PC-9 (cell line): ENCODE data around the gene ATP5MC2. TPM values are rescaled to one million over a fixed set of nuclear protein-coding genes. Genes with fewer than 3 reads are reported as not detected.
"Not testable (repeated sequence)": the region's sequence is repeated elsewhere in the genome, so short reads cannot be mapped to it uniquely, and the experiment has no call there.

Experiments
- BruUV-seq: library from RNA; stranded (reverse); fragments of 400-500 nt; replicated peaks from 2 replicates; lab custom pipeline; 2021; lab: Mats Ljungman, UMichigan
- CTCF ChIA-PET: fragments of 300-600 bp; sonication (Branson Sonifier 250); formaldehyde crosslinking; loops from one replicate; lab custom pipeline; 2022; ENCODE audit warnings: antibody characterized with exemption; lab: Charles Lee
- POLR2A ChIA-PET: fragments of 300-600 bp; sonication (Branson Sonifier 250); formaldehyde crosslinking; loops from one replicate; lab custom pipeline; 2022; ENCODE audit warnings: antibody characterized with exemption; ENCODE audit not compliant: unreplicated experiment; lab: Charles Lee
- DNase-seq, 2 experiments: peaks; one replicate each; pipeline versions ENCODE4 v3.0.0 to v3.0.0-alpha.2; 2015 to 2022; ENCODE audit warnings: mixed read lengths in 1 of 2
- H2AFZ ChIP-seq: fragments of 200-600 bp; sonication (generic); 2 replicates; pipeline ENCODE4 v1.8.1; 2017; ENCODE audit warnings: antibody characterized with exemption
- H3F3A ChIP-seq: fragments of 200-600 bp; sonication (generic); 2 replicates; pipeline ENCODE4 v1.8.1; 2017; ENCODE audit warnings: antibody characterized with exemption, mild to moderate bottlenecking, low read depth; ENCODE audit not compliant: insufficient read depth
- H3K27ac ChIP-seq: fragments of 200-600 bp; sonication (generic); 2 replicates; pipeline ENCODE4 v1.6.1; 2016; ENCODE audit warnings: mixed run types
- H3K27me3 ChIP-seq: fragments of 200-600 bp; sonication (generic); 2 replicates; pipeline ENCODE4 v1.6.1; 2016; ENCODE audit warnings: low read depth, mixed run types; ENCODE audit not compliant: insufficient read depth
- H3K36me3 ChIP-seq: fragments of 200-600 bp; sonication (generic); 2 replicates; pipeline ENCODE4 v1.6.1; 2016; ENCODE audit warnings: low read depth, mixed run types
- H3K4me1 ChIP-seq: fragments of 200-600 bp; sonication (generic); replicated peaks from 2 replicates; pipeline ENCODE4 v1.6.1; 2016; ENCODE audit warnings: mixed run types; ENCODE audit not compliant: insufficient read depth
- H3K4me2 ChIP-seq: fragments of 200-600 bp; sonication (generic); 2 replicates; pipeline ENCODE4 v1.6.1; 2017; ENCODE audit warnings: mixed run types
- H3K4me3 ChIP-seq: fragments of 200-600 bp; sonication (generic); 2 replicates; pipeline ENCODE4 v1.6.1; 2016; ENCODE audit warnings: mixed run types
- H3K79me2 ChIP-seq: fragments of 200-600 bp; sonication (generic); 2 replicates; pipeline ENCODE4 v1.6.1; 2017; ENCODE audit warnings: low read depth, mixed run types
- H3K9me2 ChIP-seq: fragments of 200-600 bp; sonication (generic); 2 replicates; pipeline ENCODE4 v1.8.1; 2017; ENCODE audit warnings: mild to moderate bottlenecking; ENCODE audit not compliant: insufficient read depth
- H3K9me3 ChIP-seq: fragments of 200-600 bp; sonication (generic); 2 replicates; pipeline ENCODE4 v1.8.1; 2016; ENCODE audit warnings: low read depth; ENCODE audit not compliant: insufficient read depth
- H4K20me1 ChIP-seq: fragments of 200-600 bp; sonication (generic); 2 replicates; pipeline ENCODE4 v1.8.1; 2017; ENCODE audit not compliant: insufficient read depth
- CTCF ChIP-seq: fragments of 200-600 bp; sonication (generic); conservative IDR thresholded peaks from 2 replicates; pipeline ENCODE4 v1.6.1; 2017; ENCODE audit warnings: mixed run types, antibody characterized with exemption, mild to moderate bottlenecking, moderate library complexity
- EZH2 ChIP-seq: fragments of 200-600 bp; sonication (generic); IDR thresholded peaks from 2 replicates; pipeline ENCODE4 v1.8.0; 2017; ENCODE audit warnings: antibody characterized with exemption, low read depth
- intact Hi-C: fragments of 100-400 bp; cut with micrococcal nuclease; formaldehyde crosslinking; loops from one replicate; pipeline ENCODE4 v1.10.0; 2022; ENCODE audit not compliant: unreplicated experiment
- total RNA-seq: library from RNA; stranded (reverse); gene quantifications from 2 replicates; pipeline ENCODE4 v1.2.3, GENCODE V29; 2021

ATP5MC2 gene
- total RNA-seq, 1 experiment from 2014 or later, result 270 TPM

- Histone ChIP-seq H3K4me2 (no peak overlapping the region), H2AFZ (no peak overlapping the region), H3K9me3 (no peaks in the 10 kb centered on the region), H3K79me2 (no peaks in the 10 kb centered on the region), H3K9me2 (no peaks in the 10 kb centered on the region), H3K27ac (no peak overlapping the region), H3F3A (no peaks in the 10 kb centered on the region), H3K4me1 (no peaks in the 10 kb centered on the region), H3K27me3 (no peaks in the 10 kb centered on the region), H4K20me1 (no peaks in the 10 kb centered on the region), H3K4me3 (no peak overlapping the region), H3K36me3 (no peaks in the 10 kb centered on the region)
- intact Hi-C loops, result no loop called here
- TF ChIP-seq EZH2, result no peak
- TF ChIP-seq CTCF, result no peak
- ChIA-PET POLR2A (no interaction called here), CTCF (no interaction called here)
- DNase-seq, result no peak
- BruUV-seq, result no TSS peak
These were observed 43.8 kb upstream of the ATP5MC2 start for GRCh38 chr12:53719649-53720048.

- H3K9me3 ChIP-seq, H3K4me3 ChIP-seq, H4K20me1 ChIP-seq, H3K27me3 ChIP-seq, H3K9me2 ChIP-seq, H3F3A ChIP-seq, intact Hi-C loops, DNase-seq, BruUV-seq, POLR2A ChIA-PET, H3K36me3 ChIP-seq, H3K27ac ChIP-seq, H3K4me1 ChIP-seq, H3K4me2 ChIP-seq, H2AFZ ChIP-seq, H3K79me2 ChIP-seq: not testable (repeated sequence)
- CTCF ChIA-PET, result interaction anchor here (0.6 to 1.1 kb wide), 2 partner anchors 21 to 60 kb away, joined by 3 to 9 read pairs; no protein-coding TSS in a partner anchor
These were observed 42.7 kb upstream of the ATP5MC2 start for GRCh38 chr12:53718567-53718966.

GRCh38 chr12:53717319-53717718, 41.4 kb upstream of the ATP5MC2 start:
- intact Hi-C loops, result no loop called here
- no peak for TF ChIP-seq CTCF
- TF ChIP-seq EZH2, result no peak
- Histone ChIP-seq H3K9me2 (no peaks in the 10 kb centered on the region), H3K4me1 (no peaks in the 10 kb centered on the region), H2AFZ (no peak overlapping the region), H4K20me1 (no peaks in the 10 kb centered on the region), H3K4me3 (no peak overlapping the region), H3K79me2 (no peaks in the 10 kb centered on the region), H3K36me3 (no peaks in the 10 kb centered on the region), H3K4me2 (no peak overlapping the region), H3K9me3 (no peaks in the 10 kb centered on the region), H3K27me3 (no peaks in the 10 kb centered on the region), H3K27ac (no peak overlapping the region), H3F3A (no peaks in the 10 kb centered on the region)
- ChIA-PET CTCF (no interaction called here), POLR2A (no interaction called here)
- BruUV-seq, result no TSS peak
- DNase-seq, result no peak

GRCh38 chr12:53714004-53714403, 38.1 kb upstream of the ATP5MC2 start:
- H3K9me3 ChIP-seq, result no peaks in the 10 kb centered on the region
- peaks cover 7% of the 10 kb centered on the region for H3K27me3 ChIP-seq
- no peak overlapping the region for H3K4me3 ChIP-seq
- no peaks in the 10 kb centered on the region for H3F3A ChIP-seq
- H3K36me3 ChIP-seq, result no peaks in the 10 kb centered on the region
- no peak for DNase-seq
- H3K27ac ChIP-seq, result no peak overlapping the region
- H3K4me2 ChIP-seq, result no peak overlapping the region
- H2AFZ ChIP-seq, result no peak overlapping the region
- H3K4me1 ChIP-seq, result no peaks in the 10 kb centered on the region
- no TSS peak for BruUV-seq
- H4K20me1 ChIP-seq, result no peaks in the 10 kb centered on the region
- ChIA-PET CTCF (no interaction called here), POLR2A (no interaction called here)
- TF ChIP-seq CTCF (no peak), EZH2 (no peak)
- no peaks in the 10 kb centered on the region for H3K79me2 ChIP-seq
- H3K9me2 ChIP-seq, result no peaks in the 10 kb centered on the region
- intact Hi-C loops, result no loop called here
